ENCODE results near the gene GSTA2. TPM values are rescaled to one million over a fixed set of nuclear protein-coding genes. Genes with fewer than 3 reads are reported as not detected.
"Not testable (repeated sequence)": the region's sequence is repeated elsewhere in the genome, so short reads cannot be mapped to it uniquely, and the experiment has no call there.

GSTA2 gene
- total and polyA plus RNA-seq, 12 donors: 0.32 to 8.4 (median 2.0) TPM

DNA sequence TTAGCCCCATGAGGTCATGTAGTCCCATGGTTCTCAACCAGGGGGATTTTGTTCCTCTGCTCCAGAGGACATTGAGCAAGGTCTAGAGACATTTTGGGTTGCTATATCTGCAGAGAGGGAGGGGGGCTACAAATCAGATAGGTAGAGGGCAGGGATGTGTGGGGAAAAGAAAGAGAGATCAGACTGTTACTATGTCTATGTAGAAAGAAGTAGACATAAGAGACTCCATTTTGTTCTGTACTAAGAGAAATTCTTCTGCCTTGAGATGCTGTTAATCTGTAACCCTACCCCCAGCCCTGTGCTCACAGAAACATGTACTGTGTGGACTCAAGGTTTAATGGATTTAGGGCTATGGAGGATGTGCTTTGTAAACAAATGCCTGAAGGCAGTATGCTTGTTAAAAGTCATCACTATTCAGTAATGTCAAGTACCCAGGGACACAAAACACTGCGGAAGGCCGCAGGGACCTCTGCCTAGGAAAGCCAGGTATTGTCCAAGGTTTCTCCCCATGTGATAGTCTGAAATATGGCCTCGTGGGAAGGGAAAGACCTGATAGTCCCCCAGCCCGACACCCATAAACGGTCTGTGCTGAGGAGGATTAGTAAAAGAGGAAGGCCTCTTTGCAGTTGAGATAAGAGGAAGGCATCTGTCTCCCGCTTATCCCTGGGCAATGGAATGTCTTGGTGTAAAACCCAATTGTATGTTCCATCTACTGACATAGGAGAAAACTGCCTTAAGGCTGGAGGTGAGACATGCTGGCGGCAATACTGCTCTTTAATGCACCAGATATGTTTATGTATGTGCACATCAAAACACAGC is 1.4 kb downstream of the GSTA2 start:
- H3K27ac ChIP-seq; DNase-seq; H3K4me1 ChIP-seq (replicated peaks in 1 of 2); H3K27me3 ChIP-seq; H3K36me3 ChIP-seq (replicated peaks in 1 of 2); intact Hi-C loops (cut with DNase I); H3K9me3 ChIP-seq (replicated peaks in 1 of 3); H3K4me3 ChIP-seq: not testable (repeated sequence)
- WGBS, 4 donors: 73 to 91% (median 80%) methylated on average over 5 to 7 of the region's 7 CpGs

- Histone ChIP-seq H3K4me1 (replicated peaks in 1 of 2) (peaks cover 0 to 7% of the 10 kb centered on the region in 2 donors), H3K36me3 (replicated peaks in 1 of 2) (no peaks in the 10 kb centered on the region), H3K4me3 (no peak overlapping the region), H3K27me3 (no peaks in the 10 kb centered on the region), H3K9me3 (replicated peaks in 1 of 3) (no peaks in the 10 kb centered on the region), H3K27ac (no peak overlapping the region)
- WGBS, 4 donors: 70 to 80% (median 73%) methylated on average over 6 of the region's 6 CpGs
- no peak for DNase-seq
- intact Hi-C loops (cut with DNase I): no loop called here
- TF ChIP-seq, protein P1, sequence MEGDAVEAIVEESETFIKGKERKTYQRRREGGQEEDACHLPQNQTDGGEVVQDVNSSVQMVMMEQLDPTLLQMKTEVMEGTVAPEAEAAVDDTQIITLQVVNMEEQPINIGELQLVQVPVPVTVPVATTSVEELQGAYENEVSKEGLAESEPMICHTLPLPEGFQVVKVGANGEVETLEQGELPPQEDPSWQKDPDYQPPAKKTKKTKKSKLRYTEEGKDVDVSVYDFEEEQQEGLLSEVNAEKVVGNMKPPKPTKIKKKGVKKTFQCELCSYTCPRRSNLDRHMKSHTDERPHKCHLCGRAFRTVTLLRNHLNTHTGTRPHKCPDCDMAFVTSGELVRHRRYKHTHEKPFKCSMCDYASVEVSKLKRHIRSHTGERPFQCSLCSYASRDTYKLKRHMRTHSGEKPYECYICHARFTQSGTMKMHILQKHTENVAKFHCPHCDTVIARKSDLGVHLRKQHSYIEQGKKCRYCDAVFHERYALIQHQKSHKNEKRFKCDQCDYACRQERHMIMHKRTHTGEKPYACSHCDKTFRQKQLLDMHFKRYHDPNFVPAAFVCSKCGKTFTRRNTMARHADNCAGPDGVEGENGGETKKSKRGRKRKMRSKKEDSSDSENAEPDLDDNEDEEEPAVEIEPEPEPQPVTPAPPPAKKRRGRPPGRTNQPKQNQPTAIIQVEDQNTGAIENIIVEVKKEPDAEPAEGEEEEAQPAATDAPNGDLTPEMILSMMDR (IDR thresholded peaks at IDR 0.05): no peak
- TF ChIP-seq POLR2A (IDR thresholded peaks at IDR 0.05): no peak
These were observed 3.0 kb downstream of the GSTA2 start for GRCh38 chr6:52760105-52760765.

DNA sequence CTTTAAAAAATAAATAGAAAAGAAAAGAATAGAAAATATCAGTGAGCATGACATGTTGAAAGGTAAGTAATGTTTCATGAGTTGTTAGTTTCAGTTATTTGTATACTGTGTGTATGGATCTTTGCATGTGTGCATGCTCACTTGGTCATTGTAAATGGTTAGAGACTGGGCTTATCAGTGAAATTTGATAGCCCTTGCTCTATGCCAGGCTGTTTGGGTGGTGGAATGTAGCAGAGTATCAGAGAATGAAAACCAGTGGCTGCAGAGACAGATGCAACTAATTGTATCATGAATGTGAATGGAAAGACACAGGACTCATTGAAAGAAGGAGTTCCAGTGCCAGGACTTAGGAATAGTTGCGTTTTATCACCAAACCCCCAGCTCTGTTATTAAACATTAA is 4.2 kb downstream of the GSTA2 start:
- no peak overlapping the region for H3K4me3 ChIP-seq
- intact Hi-C loops (cut with DNase I): no loop called here
- DNase-seq: peak in 4 of 7 donors; percentile 23 to 57 (median 38)
- H3K27me3 ChIP-seq: no peaks in the 10 kb centered on the region
- H3K4me1 ChIP-seq (replicated peaks in 1 of 2): peaks cover 0 to 7% of the 10 kb centered on the region in 2 donors
- H3K9me3 ChIP-seq (replicated peaks in 1 of 3): no peaks in the 10 kb centered on the region
- TF ChIP-seq, protein P1 (IDR thresholded peaks at IDR 0.05): no peak
- TF ChIP-seq POLR2A (IDR thresholded peaks at IDR 0.05): no peak
- H3K36me3 ChIP-seq (replicated peaks in 1 of 2): no peaks in the 10 kb centered on the region
- WGBS, 4 donors: 59 to 75% (median 66%) methylated on average over 1 of the region's 1 CpG
- no peak overlapping the region for H3K27ac ChIP-seq

GRCh38 chr6:52757651-52758338 is 5.5 kb downstream of the GSTA2 start:
- H3K9me3 ChIP-seq (replicated peaks in 1 of 3); H3K27ac ChIP-seq; H3K27me3 ChIP-seq; H3K4me1 ChIP-seq (replicated peaks in 1 of 2); intact Hi-C loops (cut with DNase I); H3K4me3 ChIP-seq; DNase-seq; H3K36me3 ChIP-seq (replicated peaks in 1 of 2): not testable (repeated sequence)
- WGBS, 4 donors: 73 to 80% (median 77%) methylated on average over 7 of the region's 7 CpGs

DNA sequence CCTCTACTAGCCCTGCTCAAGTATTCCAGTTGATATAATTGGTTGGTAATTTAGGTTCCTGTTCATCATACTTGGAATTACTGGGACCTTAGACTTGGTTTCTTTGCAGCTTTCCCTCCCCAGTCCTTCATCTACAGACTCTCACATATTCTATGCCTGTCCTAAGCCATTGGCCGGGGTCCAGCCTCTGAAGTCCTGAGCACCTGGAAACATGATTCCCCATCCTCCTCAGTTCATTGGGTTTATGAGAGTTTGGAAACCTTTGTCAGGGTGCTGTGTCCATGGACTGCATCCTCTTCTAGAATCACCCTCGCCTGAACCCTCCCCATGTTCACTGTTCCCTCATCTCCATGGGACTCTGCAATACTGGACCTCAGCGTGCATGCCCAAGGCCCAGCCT is 8.8 kb downstream of the GSTA2 start:
- H3K27ac ChIP-seq: no peak overlapping the region
- WGBS, 4 donors: 86 to 94% (median 89%) methylated on average over 3 of the region's 3 CpGs
- no peak for TF ChIP-seq POLR2A (IDR thresholded peaks at IDR 0.05)
- TF ChIP-seq, protein P1 (IDR thresholded peaks at IDR 0.05): no peak

DNA sequence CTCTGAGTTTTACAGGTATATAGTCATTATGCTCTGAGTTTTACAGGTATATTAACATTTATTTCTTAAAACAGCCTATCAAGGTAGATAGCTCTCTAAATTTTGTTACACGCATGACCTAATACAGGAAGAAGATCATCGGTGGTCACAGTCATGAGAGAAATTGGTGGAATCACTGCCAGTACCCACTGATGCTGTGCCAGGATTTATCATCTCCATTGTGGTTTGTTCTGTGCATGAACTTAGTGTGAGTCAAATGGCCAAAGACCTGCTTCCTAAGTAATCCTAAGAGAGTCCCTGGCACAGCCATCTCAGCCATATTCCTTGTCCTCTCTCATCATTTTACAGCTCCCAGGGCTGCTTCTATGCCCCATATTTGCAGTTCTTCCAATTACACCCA is 10.1 kb downstream of the GSTA2 start:
- H3K4me1 ChIP-seq (replicated peaks in 1 of 2); H3K36me3 ChIP-seq (replicated peaks in 1 of 2); H3K27ac ChIP-seq; intact Hi-C loops (cut with DNase I); H3K9me3 ChIP-seq (replicated peaks in 1 of 3); DNase-seq; H3K4me3 ChIP-seq; H3K27me3 ChIP-seq: not testable (repeated sequence)
- 84 to 93% (median 89%) methylated on average over 2 of the region's 2 CpGs for WGBS, 4 donors

More for the DNA sequence above, 8.8 kb downstream of the GSTA2 start:
- H3K36me3 ChIP-seq (replicated peaks in 1 of 2): no peaks in the 10 kb centered on the region
- peaks cover 0 to 7% of the 10 kb centered on the region in 2 donors for H3K4me1 ChIP-seq (replicated peaks in 1 of 2)
- H3K9me3 ChIP-seq (replicated peaks in 1 of 3): no peaks in the 10 kb centered on the region
- no peaks in the 10 kb centered on the region for H3K27me3 ChIP-seq
- intact Hi-C loops (cut with DNase I): no loop called here
- no peak overlapping the region for H3K4me3 ChIP-seq
- no peak for DNase-seq

Data from adrenal gland (tissue), 12 donors.